HG02642 (cell line): Measurements from ENCODE around the gene SKIL.

Experiments used
- ATAC-seq: cut with Tn5 transposase; IDR thresholded peaks from one replicate; pipeline ENCODE4 v1.9.1; 2021; ENCODE audit warnings: mild to moderate bottlenecking; ENCODE audit not compliant: unreplicated experiment, poor library complexity

The SKIL gene

DNA sequence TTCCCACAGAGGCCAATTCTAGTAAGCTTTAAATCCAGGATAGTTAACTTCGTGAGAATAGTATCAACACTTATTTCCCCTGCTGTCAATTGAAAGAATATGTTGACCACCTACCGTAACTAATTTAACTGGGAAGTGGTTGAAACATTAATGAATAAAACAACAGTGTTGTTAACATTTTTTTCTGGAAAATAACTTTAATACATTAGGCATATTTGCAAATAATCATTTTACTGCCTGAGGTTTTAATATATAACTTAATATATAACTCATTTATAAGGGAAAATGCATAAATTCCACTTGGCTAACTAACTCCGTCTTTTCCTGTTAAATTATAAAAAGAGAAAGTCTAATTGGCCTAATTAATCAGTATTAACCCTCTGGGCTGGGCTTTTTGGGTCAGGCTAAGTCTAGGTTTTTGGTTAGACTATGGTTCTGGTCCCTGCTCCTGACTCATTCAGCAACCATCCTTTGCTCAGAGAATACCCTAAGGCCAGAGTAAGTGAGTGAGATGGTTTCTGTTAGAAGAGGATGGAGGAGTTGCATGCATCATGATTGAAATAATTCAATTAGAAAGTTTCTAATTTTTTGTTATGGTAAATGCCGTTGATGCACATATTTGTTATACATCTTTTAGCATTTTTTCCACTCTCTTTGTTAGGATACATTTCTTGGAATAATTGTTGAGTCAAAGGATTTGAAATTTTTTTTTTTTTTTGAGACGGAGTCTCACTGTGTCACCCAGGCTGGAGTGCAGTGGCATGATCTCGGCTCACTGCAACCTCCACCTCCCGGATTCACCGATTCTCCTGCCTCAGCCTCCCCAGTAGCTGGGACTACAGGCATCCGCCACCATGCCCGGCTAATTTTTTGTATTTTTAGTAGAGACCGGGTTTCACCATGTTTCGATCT, 10.8 kb upstream of the SKIL start:
- peak; percentile 52 for ATAC-seq

DNA sequence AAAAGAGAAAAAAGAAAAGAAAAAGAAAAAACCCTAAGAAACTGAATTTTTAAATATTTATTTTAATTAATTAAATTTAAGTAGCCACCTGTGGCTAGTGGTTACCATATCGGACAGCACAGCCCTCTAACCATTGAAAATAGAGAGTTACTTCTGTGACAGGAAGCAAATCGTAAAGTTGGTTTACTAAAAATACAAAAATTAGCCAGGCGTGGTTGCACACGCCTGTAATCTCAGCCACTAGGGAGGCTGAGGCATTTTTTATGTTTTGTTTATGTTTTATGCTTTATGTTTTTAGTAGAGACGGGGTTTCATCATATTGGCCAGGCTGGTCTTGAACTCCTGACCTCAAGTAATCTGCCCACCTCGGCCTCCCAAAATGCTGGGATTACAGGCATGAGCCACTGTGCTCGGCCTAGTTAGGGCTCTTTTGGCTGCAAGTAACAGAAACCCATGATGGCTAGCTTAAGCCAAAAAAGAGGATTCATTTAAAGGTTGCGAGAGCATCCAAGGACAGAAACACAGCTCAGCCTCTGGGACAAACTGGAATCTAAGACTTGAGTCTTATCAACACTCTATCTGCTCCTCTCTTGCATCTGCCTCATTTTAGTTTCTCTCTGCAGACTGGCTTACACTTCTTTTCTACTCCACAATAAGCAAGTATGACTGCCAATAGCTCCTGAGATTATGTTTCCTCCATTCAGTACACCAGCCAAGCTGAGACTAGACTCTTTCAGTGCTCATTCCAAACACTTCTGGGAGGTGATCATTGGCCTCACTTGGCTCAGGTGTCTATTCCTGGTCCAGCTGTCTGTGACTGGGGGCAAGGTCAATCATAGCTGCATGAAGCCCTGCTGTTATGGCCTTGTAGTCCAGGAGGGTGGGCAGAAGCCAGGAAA, 6.8 kb upstream of the SKIL start:
- no peak for ATAC-seq

DNA sequence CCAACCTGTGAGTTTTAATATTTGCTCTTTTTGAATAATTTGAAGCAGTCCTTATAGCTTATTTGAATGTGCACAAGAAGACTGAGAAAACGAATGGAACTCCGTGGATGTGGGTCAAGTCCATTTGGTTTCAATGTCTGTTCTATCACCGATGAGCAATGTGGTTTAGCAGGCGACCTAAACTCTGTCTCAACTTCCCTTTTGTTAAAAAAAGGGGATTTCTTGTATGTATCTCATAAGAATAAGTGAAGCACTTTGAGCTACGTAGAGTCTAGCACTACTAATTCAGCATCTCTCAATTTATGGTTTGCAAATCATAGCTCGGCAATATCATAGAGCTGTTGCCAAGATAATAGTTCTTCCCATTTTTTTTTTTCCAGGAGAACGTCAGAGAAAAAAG, 4.6 kb upstream of the SKIL start:
- no peak for ATAC-seq

DNA sequence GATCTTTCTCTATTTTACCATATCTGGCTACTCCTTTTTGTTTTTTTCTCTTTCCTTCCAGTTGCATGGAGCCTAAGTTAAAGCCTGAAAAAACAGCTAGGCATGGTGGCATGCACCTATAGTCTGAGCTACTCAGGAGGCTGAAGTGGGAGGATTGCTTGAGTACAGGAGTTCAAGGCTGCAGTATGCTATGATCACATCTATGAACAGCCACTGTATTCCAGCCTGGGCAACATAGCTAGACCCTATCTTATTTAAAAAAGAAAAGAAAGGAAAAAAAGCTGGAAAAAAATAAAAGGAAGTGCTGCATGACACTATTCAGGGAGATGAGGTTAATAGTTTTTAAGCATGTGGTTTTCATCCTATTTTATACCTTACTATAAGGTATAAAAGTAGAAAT, 4.0 kb upstream of the SKIL start:
- no peak for ATAC-seq

DNA sequence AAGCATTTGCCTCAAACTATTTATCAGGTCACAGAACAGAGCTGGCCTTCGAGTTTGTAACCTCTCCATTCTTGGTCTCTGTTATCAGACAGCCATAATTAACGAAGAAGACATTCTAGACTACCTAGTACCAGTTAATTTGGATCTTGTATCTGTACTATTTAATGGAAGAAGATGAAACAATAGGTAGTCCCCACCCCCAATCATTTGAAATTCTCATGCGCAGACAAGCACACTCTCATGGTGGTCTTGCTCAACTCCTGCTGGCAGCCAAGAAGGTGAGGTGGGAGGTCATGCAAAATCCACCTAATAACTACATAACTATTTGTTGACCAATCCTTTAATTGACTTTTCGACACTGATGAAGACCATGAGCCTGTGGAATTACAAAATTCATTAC, 2.8 kb upstream of the SKIL start:
- ATAC-seq = no peak

DNA sequence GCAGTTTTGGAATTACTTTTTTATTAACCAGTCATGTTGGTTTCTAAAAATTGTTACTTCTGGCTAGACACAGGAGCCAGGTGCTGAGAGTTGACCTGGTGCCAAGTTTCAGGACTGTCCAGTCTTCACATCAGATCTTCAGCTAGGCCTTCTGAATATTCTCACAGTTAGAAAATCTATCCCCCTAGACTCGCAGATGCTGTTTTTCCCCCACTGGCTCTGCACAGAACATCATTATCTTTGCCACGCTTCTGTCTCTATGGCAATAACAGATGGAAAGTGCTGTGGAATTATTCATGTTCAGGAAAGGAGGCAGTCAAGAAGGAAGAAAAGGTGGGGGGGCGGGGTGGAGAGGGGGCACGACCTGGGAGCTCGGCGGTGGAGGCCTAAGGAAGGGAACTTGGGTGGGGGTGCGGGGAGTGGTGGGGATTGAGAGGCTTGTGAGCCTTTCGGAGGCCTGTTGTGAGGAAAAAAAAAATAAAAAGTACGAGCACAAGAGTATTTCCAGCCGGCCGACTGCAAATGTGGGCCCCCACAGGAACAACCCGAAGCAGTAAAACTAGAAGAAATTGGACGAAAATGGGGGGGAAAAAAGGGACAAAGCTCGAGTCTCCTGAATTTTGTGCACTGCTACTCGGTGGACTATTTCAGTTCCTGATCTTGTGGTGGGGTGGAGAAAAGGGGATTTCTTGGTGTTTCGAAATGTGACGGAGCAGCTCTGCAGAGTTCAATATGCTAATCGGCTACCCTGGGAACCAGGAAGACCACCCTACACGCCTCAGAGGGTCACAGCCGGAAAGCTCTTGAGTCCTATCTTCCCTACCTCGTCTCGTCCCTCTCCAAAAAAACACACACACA, 1.5 kb upstream of the SKIL start:
- peak; percentile 21 for ATAC-seq

DNA sequence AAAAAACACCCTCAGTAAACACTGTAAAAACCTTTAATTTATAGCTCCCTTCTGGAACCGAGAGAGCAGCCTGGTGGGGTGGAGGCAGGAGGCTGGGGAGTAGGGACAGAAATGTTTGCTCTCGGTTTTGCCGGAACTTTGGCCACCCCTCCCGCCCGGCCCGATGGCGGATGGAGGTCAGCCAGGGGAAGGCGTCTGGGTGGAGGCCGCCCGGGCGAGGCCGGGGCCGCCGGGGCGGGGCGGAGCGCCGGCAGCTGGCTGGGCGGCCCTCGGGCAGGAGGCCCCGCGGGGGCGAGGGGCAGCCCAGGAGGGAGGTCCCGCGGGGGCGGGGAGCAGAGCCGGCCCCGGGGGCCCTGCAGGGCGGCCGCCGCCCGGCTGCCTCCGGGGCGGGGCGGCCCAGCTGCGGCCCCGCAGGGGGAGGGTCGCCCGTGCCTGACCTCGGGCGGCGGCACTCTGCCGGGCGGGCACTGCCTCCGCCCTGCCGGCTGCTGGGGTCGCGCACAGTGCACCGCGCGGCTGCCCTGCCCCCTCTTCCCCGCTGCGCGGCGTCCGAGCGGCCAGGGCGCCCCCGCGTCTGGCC, 829 bp upstream of the SKIL start:
- peak; percentile 50 for ATAC-seq

DNA sequence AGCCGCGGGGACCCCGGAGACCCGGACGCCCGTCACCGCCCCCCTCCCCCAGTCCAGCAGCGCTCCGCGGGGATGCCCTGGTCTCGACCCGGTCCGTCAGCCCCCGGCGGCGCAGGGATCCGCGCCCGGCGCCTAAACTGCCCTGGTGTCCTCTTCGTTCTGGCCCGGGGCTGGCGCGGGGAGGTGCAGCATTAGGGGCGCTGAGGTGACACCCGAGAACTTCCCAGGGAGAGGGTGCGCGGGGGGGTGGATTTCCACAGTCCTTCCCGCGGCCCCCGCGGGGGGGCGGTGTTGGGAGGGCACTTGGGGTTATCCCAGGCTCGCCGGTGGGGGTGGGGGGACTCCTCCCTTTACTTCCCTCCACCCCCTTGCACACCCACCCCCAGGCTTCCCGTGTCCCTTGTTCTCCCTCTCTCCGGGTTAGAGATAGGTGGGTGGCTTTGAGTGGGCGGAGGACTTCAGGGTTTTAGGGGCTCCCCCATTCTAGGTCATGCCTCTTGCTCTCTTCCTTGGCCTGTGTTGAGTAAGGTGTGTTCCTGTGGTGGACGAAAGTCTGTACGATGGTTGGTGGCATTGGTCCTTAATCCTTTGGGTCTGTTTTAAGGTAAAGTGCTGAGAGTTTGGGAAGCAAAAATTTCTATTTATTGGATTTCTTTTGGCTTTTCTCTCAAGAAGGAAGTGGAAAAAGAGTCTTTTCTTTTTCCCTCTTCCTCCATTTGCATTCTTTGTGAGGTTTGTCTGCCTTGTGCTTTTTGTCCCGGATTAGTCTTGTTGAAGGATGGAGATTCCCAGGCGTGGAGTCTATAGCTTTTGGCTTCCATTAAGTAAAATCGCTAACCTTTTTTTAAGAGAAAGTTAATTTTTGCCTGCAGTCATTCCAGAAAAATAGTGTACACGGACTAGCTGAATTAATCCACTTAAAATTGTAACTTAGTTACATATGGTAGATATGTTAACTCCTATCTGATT, 811 bp downstream of the SKIL start:
- ATAC-seq = peak; percentile 13

DNA sequence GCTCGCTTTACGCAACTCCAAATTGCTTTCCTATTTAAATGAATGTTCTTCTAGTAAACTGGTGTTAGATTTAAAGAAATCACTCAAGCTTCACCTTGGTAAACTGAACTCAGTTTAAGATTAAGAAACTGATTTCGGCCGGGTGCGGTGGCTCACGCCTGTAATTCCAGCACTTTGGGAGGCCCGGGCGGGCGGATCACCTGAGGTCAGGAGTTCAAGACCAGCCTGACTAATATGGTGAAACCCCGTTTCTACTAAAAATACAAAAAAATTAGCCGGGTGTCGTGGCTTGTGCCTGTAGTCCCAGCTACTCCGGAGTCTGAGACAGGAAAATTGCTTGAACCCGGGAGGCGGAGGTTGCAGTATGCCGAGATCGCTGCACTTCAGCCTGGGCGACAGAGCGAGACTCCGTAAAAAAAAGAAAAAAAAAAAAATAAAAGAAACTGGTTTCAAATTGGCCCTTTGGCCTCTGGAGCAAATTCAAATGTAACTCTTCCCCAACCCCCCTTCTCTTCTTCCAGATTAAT, 1.7 kb downstream of the SKIL start:
- no peak for ATAC-seq

DNA sequence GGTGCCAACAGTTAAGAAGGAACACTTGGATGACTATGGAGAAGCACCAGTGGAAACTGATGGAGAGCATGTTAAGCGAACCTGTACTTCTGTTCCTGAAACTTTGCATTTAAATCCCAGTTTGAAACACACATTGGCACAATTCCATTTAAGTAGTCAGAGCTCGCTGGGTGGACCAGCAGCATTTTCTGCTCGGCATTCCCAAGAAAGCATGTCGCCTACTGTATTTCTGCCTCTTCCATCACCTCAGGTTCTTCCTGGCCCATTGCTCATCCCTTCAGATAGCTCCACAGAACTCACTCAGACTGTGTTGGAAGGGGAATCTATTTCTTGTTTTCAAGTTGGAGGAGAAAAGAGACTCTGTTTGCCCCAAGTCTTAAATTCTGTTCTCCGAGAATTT, 3.0 kb downstream of the SKIL start:
- no peak for ATAC-seq

DNA sequence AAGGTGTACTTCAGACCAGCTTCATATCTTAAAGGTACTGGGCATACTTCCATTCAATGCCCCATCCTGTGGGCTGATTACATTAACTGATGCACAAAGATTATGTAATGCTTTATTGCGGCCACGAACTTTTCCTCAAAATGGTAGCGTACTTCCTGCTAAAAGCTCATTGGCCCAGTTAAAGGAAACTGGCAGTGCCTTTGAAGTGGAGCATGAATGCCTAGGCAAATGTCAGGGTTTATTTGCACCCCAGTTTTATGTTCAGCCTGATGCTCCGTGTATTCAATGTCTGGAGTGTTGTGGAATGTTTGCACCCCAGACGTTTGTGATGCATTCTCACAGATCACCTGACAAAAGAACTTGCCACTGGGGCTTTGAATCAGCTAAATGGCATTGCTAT, 3.4 kb downstream of the SKIL start:
- no peak for ATAC-seq

DNA sequence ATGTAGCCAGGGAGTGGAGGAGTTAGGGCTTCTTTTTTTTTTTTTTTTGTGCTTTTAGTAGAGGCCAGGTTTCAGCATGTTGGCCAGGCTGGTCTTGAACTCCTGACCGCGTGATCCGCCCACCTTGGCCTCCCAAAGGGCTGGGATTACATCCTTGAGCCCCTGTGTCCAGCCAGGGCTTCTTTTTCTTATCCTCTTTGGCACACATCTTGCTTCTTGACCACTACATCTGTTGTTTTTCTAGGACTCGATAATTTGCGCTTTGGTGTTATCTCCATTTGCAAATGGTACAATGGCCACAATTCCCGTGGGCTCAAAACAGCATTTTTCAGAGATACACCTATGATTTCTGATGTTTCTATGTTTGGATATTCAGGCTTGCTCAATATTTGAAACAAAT, 4.2 kb downstream of the SKIL start:
- ATAC-seq = no peak

DNA sequence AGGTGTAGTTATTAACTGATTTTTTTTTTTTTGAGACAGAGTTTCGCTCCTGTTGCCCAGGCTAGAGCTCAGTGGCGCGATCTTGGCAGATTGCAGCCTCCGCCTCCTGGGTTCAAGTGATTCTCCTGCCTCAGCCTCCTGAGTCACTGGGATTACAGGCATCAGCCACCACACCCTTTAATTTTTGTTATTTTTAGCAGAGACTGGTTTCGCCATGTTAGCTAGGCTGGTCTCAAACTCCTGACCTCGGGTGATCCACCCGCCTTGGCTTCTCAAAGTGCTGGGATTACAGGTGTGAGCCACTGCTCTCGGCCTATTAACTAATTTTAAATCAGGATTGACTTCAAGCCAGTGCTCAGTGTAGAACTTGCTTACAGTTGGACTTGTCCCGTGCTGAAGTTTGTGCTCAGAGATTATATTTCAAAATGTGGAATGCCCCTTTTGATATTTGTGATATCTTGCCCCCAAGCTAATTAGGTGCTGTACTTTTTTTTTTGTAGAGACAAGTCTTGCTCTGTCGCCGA, 6.0 kb downstream of the SKIL start:
- ATAC-seq = no peak

DNA sequence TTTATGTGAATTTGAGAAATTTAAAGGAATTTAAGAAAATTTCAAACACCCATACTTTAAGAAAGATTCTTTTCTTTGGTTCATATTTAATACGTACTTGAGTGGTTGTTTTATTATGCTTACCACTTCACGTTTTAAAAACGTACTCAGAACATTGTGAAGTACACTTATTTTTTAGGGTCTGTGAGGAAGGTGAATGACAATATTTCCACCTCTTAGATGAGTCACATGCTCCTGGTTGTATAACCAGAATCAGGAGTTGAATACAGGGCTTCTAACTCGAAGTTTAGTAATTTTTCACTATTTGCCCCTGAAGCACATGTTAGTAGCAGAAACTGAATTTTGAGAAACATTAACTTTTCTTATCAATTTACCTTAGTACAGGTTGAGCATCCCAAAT, 7.5 kb downstream of the SKIL start:
- ATAC-seq = no peak

DNA sequence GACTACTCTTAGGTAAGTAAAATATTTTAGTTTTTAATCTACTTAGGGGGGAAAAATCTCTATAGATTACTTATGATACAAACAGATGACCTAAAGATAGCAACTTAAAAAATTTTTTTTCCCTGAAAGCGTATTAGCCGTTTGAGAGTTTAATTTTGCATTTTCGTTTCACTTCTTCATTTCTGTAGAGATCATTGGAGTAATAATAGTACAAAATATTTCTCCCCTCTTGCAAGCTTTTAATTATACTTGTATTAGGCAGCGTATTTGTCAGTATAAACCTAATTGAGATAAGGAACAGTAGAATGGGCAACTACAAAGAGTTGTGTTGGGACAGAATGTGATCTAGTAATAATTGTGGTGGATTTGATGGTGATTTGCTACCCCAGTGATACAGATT, 10.3 kb downstream of the SKIL start:
- ATAC-seq = no peak

DNA sequence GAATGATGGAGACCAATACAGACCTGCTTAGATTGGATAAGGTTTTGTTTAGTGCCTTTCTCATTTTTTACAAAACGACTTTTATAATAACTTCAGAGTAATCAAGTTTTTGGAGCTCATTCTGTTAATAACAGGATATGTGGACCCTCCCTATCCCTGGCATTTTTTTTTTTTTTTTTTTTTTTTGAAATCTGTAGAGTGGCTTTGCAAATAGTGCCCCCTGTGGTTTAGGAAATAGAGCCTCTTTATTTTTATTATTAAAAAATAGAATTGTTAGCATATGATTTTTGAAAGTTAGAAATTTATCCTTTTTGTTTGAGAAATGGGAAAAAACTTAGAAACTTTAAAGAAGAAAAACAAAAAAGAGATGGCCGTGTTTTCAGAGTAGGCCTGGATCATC, 11.4 kb downstream of the SKIL start:
- no peak for ATAC-seq

DNA sequence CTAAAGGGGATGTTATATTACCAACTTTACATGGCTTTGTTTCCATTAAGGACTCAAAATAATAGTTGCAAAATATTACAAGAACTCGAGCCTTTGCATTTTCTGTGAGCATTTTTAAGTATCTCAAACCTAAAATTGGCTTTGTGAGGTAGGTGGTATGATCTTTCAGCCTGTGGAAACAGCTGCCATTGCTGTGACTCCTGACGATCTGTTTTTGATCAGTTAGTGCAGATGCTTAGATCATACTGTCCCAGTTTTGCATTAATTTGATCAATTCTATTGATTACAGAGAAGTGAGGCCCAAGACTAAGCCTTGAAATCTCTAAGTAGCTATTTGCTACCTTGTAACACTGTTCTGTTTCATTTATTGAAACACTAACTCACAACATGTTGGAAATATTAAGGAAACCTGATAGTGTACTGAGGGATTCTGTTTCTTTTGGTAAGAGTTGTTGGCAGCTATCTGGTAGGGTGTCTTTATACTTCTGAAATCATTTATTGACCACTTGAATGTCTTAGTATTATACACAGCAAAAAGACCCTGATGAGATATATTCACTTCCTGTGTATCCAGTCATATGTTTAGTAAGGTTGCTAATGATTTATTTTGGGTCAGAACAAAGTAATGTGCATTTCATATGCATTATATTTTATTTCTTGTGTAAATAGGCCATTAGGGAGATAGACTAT, 14.8 kb downstream of the SKIL start:
- ATAC-seq = no peak

DNA sequence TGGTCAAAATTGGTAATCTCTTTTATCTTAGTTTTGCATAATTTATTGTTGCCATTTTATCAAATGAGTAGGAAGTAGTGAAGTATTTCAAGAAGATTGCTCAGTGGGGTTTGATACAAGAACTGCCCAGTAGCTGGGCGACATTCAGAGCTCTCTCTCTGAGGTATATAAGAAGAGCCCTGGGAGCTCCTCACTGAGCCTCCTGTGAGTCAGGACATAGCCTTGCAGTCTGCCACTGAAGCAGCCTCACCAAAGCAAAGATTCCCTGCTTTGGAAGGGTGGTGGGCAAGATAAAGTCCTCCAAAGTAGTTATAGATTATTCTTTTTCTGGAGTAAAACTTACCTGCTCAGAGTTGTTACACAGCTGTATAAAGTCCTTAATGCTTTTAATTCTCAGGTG, 26.1 kb downstream of the SKIL start:
- ATAC-seq = no peak
